IPS-18c (cell line): ENCODE results near the gene CELF3.

ENCODE experiments used
- H3K4me3 ChIP-seq: 2 replicates; pipeline ENCODE4 v1.7.0; 2013; ENCODE audit warnings: low read depth, mild to moderate bottlenecking, low read length, moderate library complexity; ENCODE audit not compliant: insufficient read depth
- H3K9me3 ChIP-seq: one replicate; pipeline ENCODE4 v1.6.1; 2013; ENCODE audit warnings: mild to moderate bottlenecking, low read length, moderate library complexity; ENCODE audit not compliant: control insufficient read depth, insufficient read depth

The CELF3 gene

GRCh38 chr1:151723726-151724370, 7.2 kb upstream of the CELF3 start:
- H3K4me3 ChIP-seq: no peak overlapping the region
- H3K9me3 ChIP-seq: no peaks in the 10 kb centered on the region

- no peaks in the 10 kb centered on the region for H3K9me3 ChIP-seq
- peak overlapping the region; percentile 70 for H3K4me3 ChIP-seq
Measured at GRCh38 chr1:151721788-151722510, 5.3 kb upstream of the CELF3 start.

GRCh38 chr1:151720974-151721787, 4.6 kb upstream of the CELF3 start, which contains the start of gene RIIAD1:
Gene RIIAD1, plus strand, starts transcription at chr1:151721522. Its CDS starts 15 bp downstream, at chr1:151721537.
- H3K9me3 ChIP-seq: no peaks in the 10 kb centered on the region
- H3K4me3 ChIP-seq: peak within 1 kb of the TSS; percentile 70

- Histone ChIP-seq H3K4me3 (no peak overlapping the region), H3K9me3 (no peaks in the 10 kb centered on the region)
Measured at GRCh38 chr1:151720554-151720953, 4.0 kb upstream of the CELF3 start.

GRCh38 chr1:151720125-151720524, 3.5 kb upstream of the CELF3 start:
- no peak overlapping the region for H3K4me3 ChIP-seq
- no peaks in the 10 kb centered on the region for H3K9me3 ChIP-seq

- H3K4me3 ChIP-seq: no peak overlapping the region
Measured at GRCh38 chr1:151718666-151719065, 2.1 kb upstream of the CELF3 start.

GRCh38 chr1:151718011-151718431, 1.4 kb upstream of the CELF3 start:
- Histone ChIP-seq H3K9me3 (no peaks in the 10 kb centered on the region), H3K4me3 (no peak overlapping the region)

More at GRCh38 chr1:151718666-151719065, 2.1 kb upstream of the CELF3 start:
- no peaks in the 10 kb centered on the region for H3K9me3 ChIP-seq

GRCh38 chr1:151716405-151716762, 219 bp downstream of the CELF3 start:
- Histone ChIP-seq H3K4me3 (peak overlapping the region; percentile 56), H3K9me3 (no peaks in the 10 kb centered on the region)

- Histone ChIP-seq H3K4me3 (peak overlapping the region; percentile 56), H3K9me3 (no peaks in the 10 kb centered on the region)
Measured at GRCh38 chr1:151715726-151716404, 738 bp downstream of the CELF3 start.

GRCh38 chr1:151714820-151715725, 1.5 kb downstream of the CELF3 start:
- Histone ChIP-seq H3K4me3 (no peak overlapping the region), H3K9me3 (no peaks in the 10 kb centered on the region)

GRCh38 chr1:151713874-151714273, 2.7 kb downstream of the CELF3 start:
- H3K4me3 ChIP-seq: no peak overlapping the region
- no peaks in the 10 kb centered on the region for H3K9me3 ChIP-seq

GRCh38 chr1:151713044-151713443, 3.6 kb downstream of the CELF3 start:
- Histone ChIP-seq H3K4me3 (no peak overlapping the region), H3K9me3 (no peaks in the 10 kb centered on the region)

- H3K4me3 ChIP-seq: no peak overlapping the region
- H3K9me3 ChIP-seq: no peaks in the 10 kb centered on the region
Measured at GRCh38 chr1:151711951-151712350, 4.7 kb downstream of the CELF3 start.

GRCh38 chr1:151711044-151711800, 5.4 kb downstream of the CELF3 start:
- H3K4me3 ChIP-seq: no peak overlapping the region

GRCh38 chr1:151710187-151710840, 6.3 kb downstream of the CELF3 start:
- H3K4me3 ChIP-seq: no peak overlapping the region
- H3K9me3 ChIP-seq: no peaks in the 10 kb centered on the region

More at GRCh38 chr1:151711044-151711800, 5.4 kb downstream of the CELF3 start:
- no peaks in the 10 kb centered on the region for H3K9me3 ChIP-seq
